IPS-11a (cell line): ENCODE measurements around the gene SAA4.
"Not testable (repeated sequence)": the region's sequence is repeated elsewhere in the genome, so short reads cannot be mapped to it uniquely, and the experiment has no call there.

Experiments used
- H3K4me3 ChIP-seq: one replicate; pipeline ENCODE4 v1.5.1; 2013; ENCODE audit warnings: low read depth, low read length, control low read depth

Gene SAA4

GRCh38 chr11:18247191-18247581 is 10.6 kb upstream of the SAA4 start:
- not testable (repeated sequence) for H3K4me3 ChIP-seq

- not testable (repeated sequence) for H3K4me3 ChIP-seq
These were observed 10.0 kb upstream of the SAA4 start for GRCh38 chr11:18246379-18247190.

GRCh38 chr11:18245396-18245795 is 8.8 kb upstream of the SAA4 start:
- no peak overlapping the region for H3K4me3 ChIP-seq

- no peak overlapping the region for H3K4me3 ChIP-seq
These were observed 7.3 kb upstream of the SAA4 start for GRCh38 chr11:18243783-18244362.

- H3K4me3 ChIP-seq: no peak overlapping the region
These were observed 3.1 kb upstream of the SAA4 start for GRCh38 chr11:18239655-18240054.

GRCh38 chr11:18235394-18236334 is 938 bp downstream of the SAA4 start:
- H3K4me3 ChIP-seq: no peak overlapping the region

GRCh38 chr11:18233912-18234311 is 2.7 kb downstream of the SAA4 start:
- no peak overlapping the region for H3K4me3 ChIP-seq

- H3K4me3 ChIP-seq: no peak overlapping the region
These were observed 5.7 kb downstream of the SAA4 start for GRCh38 chr11:18230859-18231258.

- no peak overlapping the region for H3K4me3 ChIP-seq
These were observed 7.1 kb downstream of the SAA4 start for GRCh38 chr11:18229501-18229900.

- H3K4me3 ChIP-seq: no peak overlapping the region
These were observed 10.7 kb downstream of the SAA4 start for GRCh38 chr11:18225913-18226312.

- no peak overlapping the region for H3K4me3 ChIP-seq
These were observed 12.8 kb downstream of the SAA4 start for GRCh38 chr11:18223591-18224387.

- H3K4me3 ChIP-seq: no peak overlapping the region
These were observed 13.7 kb downstream of the SAA4 start for GRCh38 chr11:18222814-18223421.

- H3K4me3 ChIP-seq: no peak overlapping the region
These were observed 15.2 kb downstream of the SAA4 start for GRCh38 chr11:18221274-18221876.

- no peak overlapping the region for H3K4me3 ChIP-seq
These were observed 27.5 kb downstream of the SAA4 start for GRCh38 chr11:18209058-18209457.

GRCh38 chr11:18204771-18205170 is 31.8 kb downstream of the SAA4 start:
- no peak overlapping the region for H3K4me3 ChIP-seq

- H3K4me3 ChIP-seq: no peak overlapping the region
These were observed 32.4 kb downstream of the SAA4 start for GRCh38 chr11:18204220-18204619.

- no peak overlapping the region for H3K4me3 ChIP-seq
These were observed 32.9 kb downstream of the SAA4 start for GRCh38 chr11:18203723-18204122.

- H3K4me3 ChIP-seq: not testable (repeated sequence)
These were observed 38.9 kb downstream of the SAA4 start for GRCh38 chr11:18197738-18198137.

- H3K4me3 ChIP-seq: no peak overlapping the region
These were observed 40.1 kb downstream of the SAA4 start for GRCh38 chr11:18196532-18196931.

- no peak overlapping the region for H3K4me3 ChIP-seq
These were observed 43.6 kb downstream of the SAA4 start for GRCh38 chr11:18193010-18193409.
